AML-193 (cell line): ENCODE measurements around the gene MAPK14.
"Not testable (repeated sequence)": the region's sequence is repeated elsewhere in the genome, so short reads cannot be mapped to it uniquely, and the experiment has no call there.

ENCODE experiments used
- DNase-seq, 2 experiments: peaks; one replicate each; lab custom pipeline; 2025; lab: John Stamatoyannopoulos, UW

Gene MAPK14

GRCh38 chr6:36027501-36028087 is at the start of gene MAPK14:
TSS of gene MAPK14 (plus strand) at chr6:36027808. CDS start at chr6:36028158, 350 bp downstream.
- DNase-seq = peak; percentile 100

DNA sequence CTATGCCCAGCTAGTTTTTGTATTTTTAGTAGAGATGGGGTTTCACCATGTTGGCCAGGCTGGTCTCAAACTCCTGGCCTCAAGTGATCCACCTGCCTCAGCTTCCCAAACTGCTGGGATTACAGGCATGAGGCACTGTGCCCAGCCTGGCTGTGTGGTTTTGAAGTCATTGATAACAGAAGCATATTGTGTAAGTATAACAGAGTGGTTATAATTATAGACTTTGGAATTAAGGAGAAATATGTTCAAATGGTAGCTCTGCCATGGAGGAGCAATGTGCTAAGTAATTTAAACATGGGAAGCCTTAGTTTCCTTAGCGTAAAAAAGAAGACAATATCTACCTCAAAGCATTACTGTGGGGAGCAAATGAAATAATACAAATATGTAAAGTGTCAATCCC is 47.5 kb upstream of the MAPK14 start:
- not testable (repeated sequence) for DNase-seq

- DNase-seq = no peak
Observed at GRCh38 chr6:35980991-35981645, 46.5 kb upstream of the MAPK14 start.

- DNase-seq = no peak
Observed at GRCh38 chr6:35984701-35985100, 42.9 kb upstream of the MAPK14 start.

DNA sequence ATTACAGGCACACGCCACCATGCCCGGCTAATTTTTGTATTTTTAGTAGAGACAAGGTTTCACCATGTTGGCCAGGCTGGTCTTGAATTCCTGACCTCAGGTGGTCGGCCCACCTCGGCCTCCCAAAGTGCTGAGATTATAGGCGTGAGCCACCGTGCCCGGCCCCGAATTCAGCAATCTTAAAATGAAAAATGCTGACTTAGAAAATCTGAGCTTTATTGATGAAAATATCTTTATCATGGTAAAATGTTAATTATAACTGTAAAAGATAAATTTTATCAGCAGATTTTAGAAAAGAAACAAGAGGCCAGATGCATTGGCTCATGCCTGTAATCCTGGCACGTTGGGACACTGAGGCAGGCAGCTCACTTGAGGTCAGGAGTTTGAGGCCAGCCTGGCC is 39.6 kb upstream of the MAPK14 start:
- not testable (repeated sequence) for DNase-seq

DNA sequence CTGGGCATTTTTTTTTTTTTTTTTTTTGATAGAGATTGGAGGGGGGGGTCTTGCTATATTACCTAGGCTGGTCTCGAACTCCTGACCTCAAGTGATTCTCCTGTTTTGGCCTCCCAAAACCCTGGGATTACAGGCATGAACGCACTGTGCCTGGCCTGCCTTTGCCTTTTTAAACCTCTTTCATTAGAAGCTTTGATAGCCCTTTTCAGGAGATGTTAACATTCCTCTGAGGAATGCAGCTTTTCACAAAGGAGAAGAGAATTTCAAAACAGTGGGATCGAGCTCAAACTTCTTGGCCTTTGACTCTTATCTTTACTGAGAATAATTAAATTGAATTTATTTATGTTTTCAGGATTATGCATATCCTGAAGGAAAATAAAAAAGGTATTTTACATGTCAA is 34.5 kb upstream of the MAPK14 start:
- no peak for DNase-seq

- DNase-seq = peak; percentile 53 to 57
Observed at GRCh38 chr6:36000451-36000850, 27.2 kb upstream of the MAPK14 start.

GRCh38 chr6:36015666-36016065 is 11.9 kb upstream of the MAPK14 start:
- DNase-seq = no peak

GRCh38 chr6:36018339-36018738 is 9.3 kb upstream of the MAPK14 start:
- DNase-seq = peak; percentile 94 to 95

DNA sequence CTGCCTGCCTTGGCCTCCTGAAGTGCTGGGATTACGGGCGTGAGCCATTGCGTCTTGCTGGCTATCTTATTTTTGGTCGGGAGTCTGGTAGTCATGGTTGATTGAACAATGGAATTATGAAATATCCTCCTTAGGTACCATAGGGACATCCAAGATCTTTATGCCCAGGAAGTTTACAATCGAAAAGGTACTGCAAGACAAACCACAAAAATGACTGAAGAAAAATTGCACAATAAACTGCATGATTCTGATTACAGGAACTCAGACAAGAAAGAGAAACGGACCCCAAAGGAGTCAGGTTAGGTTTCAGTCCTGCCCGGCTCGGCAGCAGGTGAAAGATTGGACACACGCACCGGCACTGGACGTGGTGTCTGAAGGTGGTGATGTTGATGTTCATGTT is 8.4 kb upstream of the MAPK14 start:
- DNase-seq = peak; percentile 40 to 60

DNA sequence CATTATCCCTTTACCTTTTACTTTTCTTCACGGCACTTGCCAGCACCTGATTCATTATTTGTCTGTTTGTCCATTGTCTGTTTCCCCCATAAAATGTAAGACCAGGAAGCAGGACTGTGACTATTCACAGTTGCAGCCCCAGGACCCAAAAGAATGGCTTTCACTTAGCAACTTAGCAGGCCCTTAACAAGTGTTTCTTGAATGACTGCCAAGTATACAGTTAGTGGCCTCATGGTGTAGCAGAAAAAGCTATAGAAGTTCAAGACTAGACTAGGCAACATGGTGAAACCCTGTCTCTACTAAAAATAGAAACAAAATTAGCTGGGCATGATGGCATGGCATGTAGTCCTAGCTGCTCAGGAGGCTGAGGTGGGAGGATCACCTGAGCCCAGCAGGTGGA is 7.5 kb upstream of the MAPK14 start:
- no peak for DNase-seq

DNA sequence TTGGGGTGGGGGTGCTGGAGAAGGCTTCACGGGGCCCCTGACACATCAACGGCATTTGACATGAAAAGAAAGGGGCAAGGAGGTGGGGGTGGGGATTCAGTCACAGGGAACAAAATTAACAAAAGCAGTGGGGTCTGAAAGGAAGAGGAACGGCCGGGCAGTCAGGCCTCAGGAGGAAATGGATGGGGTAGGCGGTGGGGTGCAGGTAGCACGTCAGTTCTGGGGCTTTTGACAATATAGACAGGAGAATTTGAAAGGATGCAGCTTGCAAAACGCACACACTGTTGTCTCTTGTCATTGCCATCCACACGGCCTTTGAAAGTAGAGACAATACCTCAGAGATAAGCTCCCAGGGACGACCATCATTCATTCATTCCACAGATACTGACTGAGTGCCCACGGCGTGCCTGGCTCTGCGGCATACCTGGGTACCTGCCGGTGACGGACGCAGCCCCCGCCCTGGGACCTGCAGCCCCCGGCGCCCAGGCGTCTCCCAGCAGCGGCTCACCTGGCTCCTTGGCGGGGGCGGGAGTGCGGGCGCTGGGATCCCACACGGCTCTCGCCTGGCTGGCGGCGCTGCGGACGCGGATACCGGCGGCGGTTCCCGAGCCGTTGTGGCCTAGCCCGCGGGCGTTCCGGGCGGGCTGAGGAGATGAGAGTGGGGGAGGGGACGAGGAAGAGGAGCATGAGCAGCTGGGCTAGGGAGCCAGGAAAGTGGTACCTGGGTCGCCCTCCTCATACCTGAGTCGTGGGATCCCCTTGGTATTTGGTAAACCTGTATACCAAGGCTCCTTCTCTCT is 3.4 kb upstream of the MAPK14 start, which contains the start of gene SLC26A8:
Gene SLC26A8 (minus strand): TSS at position 646 of the 800 bp plus-strand sequence. CDS start 4,934 bp downstream, outside the sequence.
- DNase-seq = no peak

GRCh38 chr6:36025260-36025931 is 2.2 kb upstream of the MAPK14 start:
- DNase-seq = no peak

- no peak for DNase-seq
Observed at GRCh38 chr6:36025932-36026327, 1.7 kb upstream of the MAPK14 start.

GRCh38 chr6:36028088-36028876 is 674 bp downstream of the MAPK14 start:
- peak in 1 of 2 experiments; percentile 47 for DNase-seq

- DNase-seq = peak; percentile 55 to 79
Observed at GRCh38 chr6:36028877-36029324, 1.3 kb downstream of the MAPK14 start.

- DNase-seq = peak; percentile 88 to 91
Observed at GRCh38 chr6:36029464-36029863, 1.9 kb downstream of the MAPK14 start.

DNA sequence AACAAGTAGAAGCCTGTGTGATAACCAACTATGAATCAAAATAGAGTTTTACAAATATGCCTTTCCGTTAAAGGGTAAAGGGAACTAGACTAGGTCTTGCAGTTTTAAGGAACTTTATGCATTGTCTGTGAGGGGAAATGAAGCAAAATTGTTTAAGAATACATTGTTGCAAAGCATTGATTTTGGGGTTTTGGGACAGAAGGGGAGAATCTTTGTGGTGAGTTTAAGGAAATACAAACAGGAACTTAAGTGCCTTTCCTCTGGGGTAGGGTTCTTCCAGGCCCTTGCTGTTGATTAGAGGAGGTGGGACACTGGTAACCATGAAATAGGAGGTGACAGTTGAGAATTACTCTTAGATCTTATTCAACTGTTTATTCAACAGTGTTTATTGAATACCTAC is 4.7 kb downstream of the MAPK14 start:
- peak; percentile 93 for DNase-seq

GRCh38 chr6:36033144-36033543 is 5.5 kb downstream of the MAPK14 start:
- not testable (repeated sequence) for DNase-seq

DNA sequence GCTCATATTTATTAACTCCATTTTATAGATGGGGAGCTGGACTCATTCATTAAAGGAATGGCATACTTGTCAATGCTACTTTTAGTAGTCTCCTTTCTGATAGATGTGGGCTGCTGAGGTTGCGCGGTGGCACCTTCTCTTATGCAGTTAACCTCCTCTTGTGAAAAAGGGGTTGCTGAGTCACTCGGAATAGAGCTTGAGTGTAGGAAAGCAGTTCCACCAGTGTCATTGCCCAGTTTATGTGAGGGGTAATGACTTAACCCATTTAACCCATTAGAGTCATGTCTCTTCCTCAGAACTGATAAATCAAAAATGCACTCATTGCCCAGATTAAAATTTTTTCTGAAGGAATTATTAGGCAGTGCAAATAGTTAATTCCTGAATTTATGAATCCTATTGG is 6.3 kb downstream of the MAPK14 start:
- DNase-seq = peak in 1 of 2 experiments; percentile 14

GRCh38 chr6:36034441-36034840 is 6.8 kb downstream of the MAPK14 start:
- DNase-seq = no peak
